Stimulated activated CD4-positive, alpha-beta T cell treated with anti-CD3 and anti-CD28 coated beads, Interleukin-4, amount 100 ng/mL, for 24 hours (primary cell): ENCODE results near the gene SCRN2.

Source experiments
- DNase-seq: peaks from one replicate; pipeline ENCODE4 v3.0.0-alpha.2; 2020

The SCRN2 gene

DNA sequence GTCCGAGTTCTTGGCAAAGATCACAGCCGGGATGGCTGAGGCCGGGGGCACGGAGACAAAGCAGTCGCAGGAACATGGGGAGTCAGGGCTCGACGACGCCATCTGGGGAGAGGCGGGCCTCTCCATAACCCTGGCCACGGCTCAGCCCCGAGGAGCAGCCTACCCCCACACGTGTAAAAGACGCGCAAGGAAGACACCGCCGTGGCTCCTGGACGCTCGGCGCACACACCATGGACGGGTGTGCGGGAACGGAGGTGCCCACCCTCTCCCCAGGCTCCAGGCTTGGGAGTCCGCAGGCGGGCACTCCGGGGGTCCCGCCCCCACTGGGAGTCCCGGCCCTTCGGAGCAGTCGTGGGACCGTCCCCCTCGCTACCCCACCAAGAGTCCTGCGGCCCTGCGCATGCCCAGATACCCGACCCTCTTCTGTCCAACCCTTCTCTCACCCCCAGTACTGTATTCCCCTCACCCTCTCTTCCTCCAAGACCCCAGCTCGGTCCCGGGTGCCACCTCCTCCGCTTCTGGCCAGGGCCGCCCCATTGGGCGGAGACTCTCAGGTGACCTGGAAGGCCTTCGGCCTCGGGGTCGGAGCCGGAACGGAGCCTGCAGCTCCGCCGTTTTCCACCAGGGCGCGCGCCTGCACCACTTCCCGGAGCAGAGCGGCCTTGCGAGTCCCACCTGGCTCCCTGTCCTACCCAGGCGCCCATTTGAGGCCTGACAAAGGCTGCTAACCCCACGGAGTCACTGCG, at the start of gene SCRN2:
Gene SCRN2, minus strand, starts transcription at position 532 of the 746 bp plus-strand sequence. Its CDS starts 430 bp downstream, at position 102.
- peak; percentile 90 for DNase-seq

DNA sequence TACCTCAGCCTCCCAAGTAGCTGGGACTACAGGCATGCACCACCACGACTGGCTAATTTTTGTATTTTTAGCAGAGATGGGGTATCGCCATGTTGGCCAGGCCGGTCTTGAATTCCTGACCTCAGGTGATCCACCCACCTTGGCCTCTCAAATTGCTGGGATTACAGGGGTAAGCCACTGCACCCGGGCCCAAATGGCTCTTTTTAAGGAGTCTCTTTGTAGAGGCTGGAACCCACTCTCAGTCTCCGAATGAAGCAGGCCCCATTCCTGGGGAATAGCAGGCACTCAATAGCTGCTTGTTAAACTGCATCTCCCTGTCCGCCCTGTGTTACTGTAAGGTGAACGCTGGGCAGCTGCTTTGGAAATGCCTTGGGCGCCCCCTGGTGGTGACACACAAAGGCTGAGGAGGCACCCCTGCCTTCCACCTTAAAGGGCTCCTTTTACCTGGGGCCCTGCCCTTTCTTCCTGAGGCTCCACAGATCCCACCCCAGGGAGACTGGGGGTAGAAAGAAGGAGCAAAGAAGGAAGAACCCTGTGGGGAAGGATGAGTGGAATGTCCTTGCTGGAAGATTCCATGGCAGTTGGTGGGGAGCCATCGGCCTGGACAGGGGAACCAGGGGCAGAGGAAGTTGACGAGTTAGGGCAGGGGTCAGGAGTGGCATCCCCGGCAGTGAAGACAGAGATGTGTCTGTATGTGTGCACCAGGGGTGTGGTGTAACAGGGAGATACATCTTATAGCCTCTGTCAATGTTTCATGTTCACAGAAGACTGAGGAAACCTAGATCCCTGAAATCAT, 48.9 kb upstream of the SCRN2 start:
- DNase-seq, result peak; percentile 94

DNA sequence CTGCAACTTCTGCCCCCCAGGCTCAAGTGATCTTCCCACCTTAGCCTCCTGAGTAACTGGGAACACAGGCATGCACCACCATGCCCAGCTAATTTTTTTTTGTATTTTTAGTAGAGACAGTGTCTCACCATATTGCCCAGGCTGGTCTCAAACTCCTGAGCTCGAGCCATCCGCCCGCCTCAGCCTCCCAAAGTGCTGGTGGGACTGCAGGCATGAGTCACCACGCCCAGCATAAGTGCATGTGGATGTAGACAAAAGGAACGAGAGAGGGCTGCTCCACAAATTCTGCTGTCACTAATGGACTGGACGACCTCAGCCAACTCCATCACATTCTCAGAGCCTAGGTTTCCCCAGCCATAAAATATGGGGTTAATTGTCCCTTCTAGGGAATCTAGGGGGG, 47.2 kb upstream of the SCRN2 start:
- DNase-seq, result no peak

DNA sequence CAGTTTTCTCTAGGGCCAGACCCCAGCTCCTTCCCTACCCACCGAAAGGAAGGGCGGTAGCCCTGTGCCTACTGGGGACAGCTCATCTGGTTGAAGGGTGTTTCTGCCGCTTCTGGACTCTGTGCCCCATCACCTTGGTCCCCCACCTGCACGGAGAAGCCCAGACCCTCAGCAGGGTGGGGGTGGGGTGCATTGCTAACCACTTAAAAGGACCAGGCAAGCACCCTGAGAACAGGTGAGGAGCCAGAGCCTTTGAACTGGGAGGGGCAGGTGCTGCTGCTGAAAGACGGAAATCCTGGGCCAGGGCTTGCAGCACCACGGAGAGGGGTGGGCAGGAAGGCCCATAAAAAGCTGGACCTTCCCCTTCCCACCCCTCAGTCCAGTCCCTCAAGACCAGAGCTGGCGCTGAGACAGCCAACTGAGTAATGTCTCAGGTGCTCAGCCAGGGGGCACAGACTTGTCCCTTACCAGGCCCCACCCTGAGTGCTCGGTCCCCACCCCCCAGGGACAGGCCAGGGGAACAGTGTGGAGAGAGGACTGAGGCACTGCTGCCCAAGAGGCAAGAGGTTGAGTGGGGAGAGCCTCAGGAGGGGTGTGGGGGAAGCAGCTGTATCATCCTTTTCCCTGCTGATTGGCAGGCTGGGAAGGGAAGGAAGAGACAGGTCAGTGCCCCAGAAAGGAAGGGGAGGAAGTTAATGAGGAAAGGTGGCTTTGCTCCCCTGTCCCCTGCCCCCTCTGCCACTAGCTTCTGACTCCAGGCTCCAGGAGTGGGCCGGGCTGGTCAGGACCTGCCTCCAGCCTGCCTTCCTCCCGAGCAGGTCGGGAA, 44.0 kb upstream of the SCRN2 start:
- no peak for DNase-seq

DNA sequence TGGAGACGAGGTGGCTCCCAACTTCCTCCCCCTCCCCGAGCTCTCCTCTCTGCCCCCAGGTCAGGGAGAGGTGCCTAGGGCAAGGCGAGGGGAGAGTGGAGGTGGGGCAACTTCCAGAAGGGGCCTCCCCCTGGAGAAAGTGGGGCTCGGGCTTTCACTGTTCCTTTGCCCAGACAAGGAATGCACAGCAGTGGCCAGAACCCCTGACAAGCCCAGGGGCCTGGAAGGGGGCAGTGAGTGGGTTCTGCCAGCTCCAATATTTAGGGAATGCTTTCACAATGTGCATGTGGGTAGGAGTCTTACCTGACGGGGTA, 43.3 kb upstream of the SCRN2 start:
- no peak for DNase-seq

DNA sequence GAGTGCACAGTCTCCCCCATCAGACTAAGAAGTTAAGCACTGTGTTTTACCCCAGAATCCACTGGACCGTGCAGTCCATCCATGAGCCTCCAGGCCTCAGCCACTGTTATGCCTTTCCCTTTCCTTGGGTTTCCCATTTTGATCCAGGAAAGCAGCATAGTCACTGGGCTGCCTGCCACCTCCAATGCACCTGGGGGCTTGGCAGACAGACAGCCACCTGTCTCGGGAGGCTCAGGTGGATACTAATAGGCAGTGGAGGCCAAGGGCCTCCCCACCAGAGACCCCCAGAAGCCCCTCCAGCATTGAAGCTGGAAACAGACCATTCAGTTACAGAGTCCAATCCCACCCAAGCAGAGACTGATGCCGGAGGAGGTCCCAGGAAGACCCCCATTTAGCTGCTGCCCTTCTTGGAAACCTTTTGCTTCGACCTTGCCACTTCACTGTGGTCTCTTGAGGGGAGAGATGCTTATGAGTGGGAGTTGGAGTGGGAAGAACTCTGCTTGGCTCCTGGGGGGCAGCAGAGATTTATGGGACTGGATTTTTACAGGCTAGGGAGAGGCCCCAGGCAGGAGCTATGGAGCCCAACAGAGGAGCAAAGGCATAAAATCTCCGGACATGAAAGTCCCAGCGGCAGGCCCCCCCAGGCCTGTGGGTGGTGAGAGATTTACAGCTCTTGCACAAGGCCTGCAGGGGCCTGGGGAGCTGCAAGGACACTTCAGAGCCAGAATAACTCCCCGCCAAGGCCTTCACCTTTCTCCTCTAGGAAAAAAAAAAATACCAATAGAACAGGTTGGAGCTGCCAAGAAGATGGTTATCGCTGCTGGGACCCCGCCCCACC, 42.7 kb upstream of the SCRN2 start:
- DNase-seq, result no peak

DNA sequence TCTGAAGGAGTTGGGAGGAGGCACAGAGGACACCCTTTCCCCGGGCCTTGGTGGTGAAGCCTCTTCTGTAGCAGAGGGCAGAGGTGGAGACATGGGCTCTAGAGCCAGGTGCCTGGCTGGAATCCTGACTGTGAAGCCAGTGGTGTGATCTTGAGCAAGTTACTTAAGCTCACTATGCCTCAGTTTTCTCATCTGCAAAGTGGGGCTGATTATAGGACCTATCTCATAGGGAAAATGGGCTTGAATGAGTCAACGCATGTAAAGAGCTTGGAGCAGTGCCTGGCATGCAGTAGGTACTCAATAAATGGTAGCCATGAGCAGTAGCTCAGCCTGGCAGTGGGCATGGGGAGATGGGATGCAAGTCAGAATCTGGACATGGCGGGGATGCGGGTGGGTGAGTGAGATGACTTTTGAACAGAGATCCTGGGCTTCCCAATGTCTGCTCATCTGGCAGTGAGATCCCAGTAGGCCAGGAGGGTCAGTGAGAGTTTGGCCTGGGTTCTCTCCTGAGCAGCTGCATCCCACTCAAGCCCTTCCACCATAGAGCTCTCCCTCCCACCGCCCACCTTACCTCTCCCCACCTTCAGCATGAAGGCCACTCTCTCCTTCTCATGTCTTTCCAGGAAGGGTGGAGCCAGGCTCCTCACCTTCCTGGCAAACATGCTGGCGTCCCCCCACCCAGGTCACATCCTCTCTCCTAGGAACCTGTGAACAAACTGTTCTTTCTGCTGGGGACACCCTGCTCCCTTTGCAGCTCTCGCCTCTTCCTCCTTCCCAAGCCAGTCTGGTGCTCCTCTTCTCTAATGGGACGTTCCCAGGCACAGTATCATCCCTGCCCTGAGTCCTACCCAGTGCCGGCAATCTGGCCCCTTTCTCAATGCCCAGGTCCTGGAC, 41.9 kb upstream of the SCRN2 start:
- DNase-seq, result no peak

DNA sequence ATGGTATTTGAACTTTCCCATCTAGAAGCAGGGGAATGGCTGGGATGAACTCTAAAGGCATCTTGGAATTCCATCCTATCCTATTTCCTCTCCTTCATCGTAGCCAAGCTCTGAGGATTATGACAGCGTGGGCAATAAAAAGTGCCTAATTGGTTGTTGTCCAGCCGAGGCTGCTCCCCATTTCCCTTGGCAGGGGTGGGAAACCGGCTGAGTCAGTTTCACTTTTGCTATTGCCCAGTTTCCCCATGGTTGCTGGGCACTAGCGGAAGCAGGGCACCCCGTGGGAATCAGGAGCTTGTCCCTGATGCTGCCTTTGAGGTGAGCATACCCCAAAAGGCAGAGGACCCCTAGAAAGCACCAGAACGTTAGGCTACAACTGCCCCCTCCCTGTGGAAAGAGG, 41.2 kb upstream of the SCRN2 start:
- no peak for DNase-seq

DNA sequence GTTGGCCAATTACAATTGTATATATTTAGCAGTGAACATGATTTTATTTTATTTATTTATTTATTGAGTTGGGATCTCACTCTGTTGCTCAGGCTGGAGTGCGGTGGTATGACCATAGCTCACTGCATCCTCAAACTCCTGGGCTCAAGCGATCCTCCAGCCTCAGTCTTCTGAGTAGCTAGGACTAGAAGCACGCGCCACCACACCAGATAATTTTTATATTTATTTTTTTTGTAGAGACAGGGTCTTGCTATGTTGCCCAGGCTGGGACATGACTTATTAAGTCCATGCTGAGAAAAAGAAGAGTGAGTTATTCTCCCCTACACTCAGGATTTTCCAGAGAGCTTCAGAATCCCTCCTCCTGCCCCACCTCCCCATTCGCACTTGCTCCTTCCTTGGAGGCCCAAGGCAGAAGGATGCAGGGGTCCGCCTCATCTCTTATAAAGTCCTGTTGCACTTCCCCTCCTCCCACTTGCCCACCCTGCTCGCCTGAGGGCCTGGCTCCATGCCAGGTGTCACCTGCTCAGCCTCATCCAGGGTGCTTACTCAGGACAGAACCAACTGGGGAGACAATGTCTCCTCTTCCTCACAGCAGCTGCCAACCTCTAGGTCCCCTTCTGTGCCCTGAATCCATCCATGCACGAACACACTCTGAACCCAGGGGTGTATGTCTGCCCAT, 38.8 kb upstream of the SCRN2 start:
- no peak for DNase-seq

DNA sequence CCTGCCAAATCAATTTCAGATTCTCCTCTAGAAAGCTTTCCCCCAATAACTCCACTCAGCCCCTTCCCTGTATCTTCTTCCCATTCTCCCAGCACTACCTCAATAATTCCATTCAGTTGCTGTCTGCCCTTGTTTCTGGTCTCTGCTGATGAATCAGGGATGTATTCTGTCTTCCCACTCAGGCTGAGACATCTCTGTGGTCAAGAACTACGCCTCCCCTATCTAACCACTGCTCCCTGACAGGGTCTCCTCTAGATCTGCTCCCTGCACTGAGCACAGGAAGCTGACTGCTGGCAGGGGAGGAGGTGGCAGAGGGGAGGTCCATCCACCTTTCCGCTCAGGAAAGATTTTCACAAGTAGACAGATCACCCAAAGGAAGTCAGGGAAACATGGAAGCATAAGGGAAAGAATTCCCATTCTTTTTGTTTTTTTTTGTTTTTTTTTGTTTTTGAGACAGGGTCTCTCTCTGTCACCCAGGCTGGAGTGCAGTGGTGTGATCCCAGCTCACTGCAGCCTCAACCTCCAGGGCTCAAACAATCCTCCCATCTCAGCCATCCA, 38.0 kb upstream of the SCRN2 start:
- DNase-seq, result no peak

DNA sequence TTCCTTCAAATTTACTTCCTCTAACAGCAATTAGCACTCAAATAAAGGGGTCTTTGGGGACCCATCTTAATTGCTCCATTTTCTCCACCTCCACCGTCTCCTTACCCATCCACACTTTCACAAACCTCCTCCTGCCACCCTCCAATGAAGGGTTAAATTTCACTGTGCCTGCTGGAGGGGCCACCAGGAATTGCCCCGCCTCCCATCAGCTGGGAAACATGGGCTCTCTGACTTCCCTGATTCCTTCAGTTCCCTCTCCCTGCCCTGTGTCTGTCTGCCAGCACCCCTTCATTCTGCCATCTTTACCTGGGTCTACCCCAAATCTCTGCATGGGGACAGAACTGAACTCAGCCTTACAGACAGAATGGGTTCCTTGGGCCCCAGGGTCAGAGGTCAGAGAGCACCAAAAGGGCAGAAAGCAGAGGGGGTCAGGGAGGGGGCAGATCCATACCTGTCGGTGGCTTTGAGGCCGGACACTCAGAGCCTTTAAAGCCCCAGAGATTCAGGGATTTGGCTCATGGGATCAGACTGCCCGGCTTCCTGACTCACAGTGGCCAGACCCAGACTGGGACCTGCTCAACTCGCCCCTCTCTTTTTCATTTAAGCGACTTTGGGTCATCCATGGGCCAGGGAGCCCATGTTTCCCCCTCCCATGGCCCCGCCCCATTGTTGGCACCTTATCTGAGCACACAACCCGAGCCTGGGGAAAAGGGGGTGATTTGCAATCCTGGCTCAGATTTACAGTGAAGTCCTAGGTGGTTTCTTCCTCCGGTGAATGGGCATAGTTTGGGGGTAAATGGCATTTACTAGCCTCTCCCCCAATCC, 37.3 kb upstream of the SCRN2 start:
- DNase-seq, result no peak

DNA sequence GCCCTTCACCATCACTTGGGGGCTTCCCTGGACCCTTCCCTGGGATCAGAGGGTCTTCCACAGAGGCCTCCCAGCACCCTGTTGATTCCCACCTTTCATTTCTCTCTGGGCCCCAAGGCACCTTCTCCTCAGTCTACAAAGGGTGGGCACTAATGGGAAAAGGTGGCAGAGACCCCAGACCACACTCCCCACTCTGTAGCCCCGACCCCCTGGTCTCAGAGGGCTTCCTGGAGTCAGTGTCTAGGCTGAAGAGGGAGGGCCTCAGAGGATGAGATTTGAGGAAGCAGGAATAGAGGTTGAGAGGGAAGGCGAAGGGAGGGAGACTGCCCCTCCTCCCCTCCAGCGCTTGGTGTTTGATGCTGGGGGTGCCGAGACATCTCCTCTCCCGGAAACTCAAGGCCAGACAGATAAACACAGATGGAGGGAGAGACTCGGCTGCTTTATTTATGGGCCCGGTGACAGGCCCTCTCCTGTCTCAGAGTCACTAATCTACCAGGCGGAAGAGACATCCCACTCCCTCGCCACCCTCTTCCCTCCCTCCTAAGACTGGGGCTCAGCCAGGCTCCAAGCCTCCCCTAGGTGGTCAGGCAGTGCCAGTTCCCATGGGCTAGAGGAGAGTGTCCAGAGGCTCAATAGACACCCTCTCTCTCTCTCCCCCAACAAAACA, 36.4 kb upstream of the SCRN2 start:
- DNase-seq, result no peak

DNA sequence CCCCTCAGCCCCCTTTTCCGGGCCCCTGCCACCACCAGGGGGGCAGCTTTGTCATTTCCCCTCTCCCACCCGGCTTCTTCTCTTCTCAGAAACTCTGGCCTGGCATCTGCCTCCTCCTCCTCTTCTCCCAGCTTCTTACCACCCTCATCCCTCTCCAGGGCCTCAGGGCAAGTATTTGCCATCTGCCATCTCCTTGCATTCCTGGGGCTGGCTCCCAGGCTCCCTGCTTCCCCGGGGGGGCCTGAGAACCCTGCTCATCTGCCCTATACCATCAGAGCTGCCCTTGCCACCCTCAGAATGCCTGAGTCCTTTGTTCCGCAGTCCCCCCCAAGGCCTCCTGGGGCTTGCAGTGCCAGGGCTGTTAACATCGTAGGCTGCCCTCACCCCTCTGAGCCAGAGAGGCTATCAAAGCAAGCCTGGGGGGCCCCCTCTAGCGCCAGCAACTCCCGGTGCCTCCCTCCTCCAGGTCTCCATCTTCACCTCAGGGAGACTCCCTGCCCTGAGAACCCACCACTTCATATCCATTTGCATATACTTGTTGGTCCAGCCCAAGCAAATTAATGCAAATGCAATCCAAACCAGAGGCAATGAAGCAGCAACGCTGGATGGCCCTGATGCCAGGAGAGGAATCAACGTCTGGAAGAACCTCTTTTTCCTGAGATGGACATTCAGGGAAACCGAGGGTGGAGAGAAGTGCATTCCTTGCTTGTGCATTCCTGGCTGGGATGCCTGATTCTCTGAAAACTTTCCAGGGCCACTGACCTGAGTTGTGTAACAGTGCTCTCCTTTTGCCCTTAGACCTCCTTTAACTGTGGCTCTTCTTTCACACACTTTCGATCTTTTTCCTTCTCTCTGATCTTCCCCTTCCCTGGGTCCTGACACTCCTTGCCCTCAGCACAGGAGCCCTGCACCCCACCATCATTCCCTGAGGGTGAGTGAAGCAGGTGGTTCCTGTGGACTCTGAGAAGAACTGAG, 34.2 kb upstream of the SCRN2 start:
- DNase-seq, result no peak

DNA sequence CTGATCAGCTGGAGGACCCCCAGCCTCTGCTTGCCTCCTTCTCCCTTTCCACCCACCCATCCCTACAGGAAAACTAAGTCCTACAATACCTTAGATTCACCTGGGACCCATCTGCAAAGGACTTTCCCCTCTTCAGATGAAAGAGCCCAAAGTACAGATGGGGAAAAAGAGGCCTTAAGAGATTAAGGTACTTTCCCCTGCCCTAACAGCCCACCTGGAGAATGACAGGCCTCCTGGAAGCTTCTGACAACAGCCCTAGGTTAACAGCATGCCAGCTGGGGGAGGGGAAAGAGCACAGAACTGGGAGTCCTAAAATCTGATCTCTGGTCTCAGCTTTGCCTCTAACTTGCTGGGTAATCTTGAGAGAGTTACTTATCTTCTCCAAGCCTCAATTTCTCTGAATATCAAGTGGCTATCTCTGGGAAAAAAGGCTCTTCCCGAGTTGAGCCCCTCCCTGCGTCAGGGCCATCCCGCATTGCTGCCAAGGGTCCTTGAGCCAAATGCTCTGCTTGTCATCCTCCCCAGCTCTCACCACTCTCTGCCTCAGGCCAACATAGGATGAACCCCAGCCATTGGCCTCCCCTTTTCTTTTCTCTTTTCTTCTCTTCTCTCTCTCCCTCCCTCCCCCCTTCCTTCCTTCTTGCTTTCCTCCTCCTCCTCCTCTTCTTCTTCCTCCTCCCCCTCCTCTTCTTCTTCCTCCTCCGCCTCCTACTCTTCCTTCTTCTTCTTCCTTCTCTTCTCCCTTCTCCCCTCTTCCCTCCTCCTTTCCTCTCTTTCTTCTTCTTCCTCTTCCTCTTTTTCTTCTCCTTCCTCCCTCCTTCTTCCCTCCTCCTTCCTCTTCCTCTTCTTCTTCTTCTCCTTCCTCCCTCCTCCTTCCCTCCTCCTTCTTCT, 32.4 kb upstream of the SCRN2 start:
- no peak for DNase-seq

DNA sequence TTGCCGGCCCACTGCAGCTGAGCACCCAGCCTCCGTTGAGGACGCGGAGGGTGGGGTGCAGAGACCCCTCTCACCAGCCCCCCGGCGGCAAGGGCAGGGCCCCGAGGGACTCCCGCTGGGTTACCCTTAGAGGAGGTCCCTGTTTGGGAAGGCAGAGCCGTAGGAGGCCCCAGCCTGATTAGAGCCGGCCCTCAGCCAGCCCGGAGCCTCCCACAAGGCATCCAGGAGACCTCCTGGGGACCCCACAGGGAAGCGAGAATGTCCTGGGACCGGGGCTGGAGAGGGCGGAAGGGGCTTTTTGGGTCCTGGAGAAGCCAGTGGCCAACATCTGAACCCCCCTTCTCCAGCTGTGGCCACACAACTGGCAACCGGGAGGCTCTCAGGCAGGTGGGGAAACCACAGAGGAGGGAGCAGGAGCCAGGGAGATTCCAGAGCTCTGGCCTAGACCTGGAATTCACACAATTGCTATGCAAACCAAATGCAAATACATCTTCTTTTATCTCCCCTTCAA, 31.6 kb upstream of the SCRN2 start:
- DNase-seq, result no peak

DNA sequence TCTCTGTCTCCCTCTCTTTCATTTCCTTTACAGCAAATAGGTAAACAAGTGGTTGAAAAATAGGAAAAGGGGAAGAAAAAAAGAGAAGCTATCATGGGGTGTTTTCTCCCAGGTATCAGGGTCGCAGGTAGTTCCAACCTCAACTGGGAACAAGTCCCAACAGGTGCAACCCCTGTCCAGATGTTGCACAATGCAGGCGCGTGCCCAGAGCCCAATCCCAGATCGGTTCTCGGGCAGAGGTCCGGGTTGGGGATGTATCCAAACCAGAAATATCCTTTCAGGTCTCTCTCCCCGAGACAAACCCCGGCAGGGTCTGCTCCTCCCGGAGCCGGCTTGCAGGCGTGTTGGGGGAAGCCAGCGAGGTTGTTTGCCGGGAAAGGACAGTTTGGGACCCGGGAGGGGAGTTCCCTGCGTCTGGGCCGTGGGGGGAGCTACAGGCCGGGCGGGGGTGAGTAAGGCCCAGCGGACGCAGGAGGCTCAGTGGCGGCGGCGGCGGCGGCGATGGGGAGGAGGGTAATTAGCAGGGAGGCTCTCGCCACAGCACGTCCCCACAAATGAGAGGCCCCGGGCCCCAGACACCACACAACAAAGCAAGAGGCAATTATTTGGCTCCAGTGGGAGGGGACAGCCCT, 31.1 kb upstream of the SCRN2 start:
- DNase-seq, result no peak
